Fibroblast of the conjunctiva (primary cell): ENCODE results near the gene APOBEC3F.
"Not testable (repeated sequence)": the region's sequence is repeated elsewhere in the genome, so short reads cannot be mapped to it uniquely, and the experiment has no call there.

Experiments used
- DNase-seq: peaks from one replicate; pipeline ENCODE4 v3.0.0-alpha.2; 2010; ENCODE audit warnings: low read depth

Gene APOBEC3F

GRCh38 chr22:39027717-39028116, 12.9 kb upstream of the APOBEC3F start:
- no peak for DNase-seq

GRCh38 chr22:39028281-39028680, 12.4 kb upstream of the APOBEC3F start:
- no peak for DNase-seq

GRCh38 chr22:39029227-39029626, 11.4 kb upstream of the APOBEC3F start:
- no peak for DNase-seq

- DNase-seq: no peak
Measured at GRCh38 chr22:39030705-39031104, 10.0 kb upstream of the APOBEC3F start.

- not testable (repeated sequence) for DNase-seq
Measured at GRCh38 chr22:39031434-39032295, 9.0 kb upstream of the APOBEC3F start.

- not testable (repeated sequence) for DNase-seq
Measured at GRCh38 chr22:39037071-39037470, 3.6 kb upstream of the APOBEC3F start.

- no peak for DNase-seq
Measured at GRCh38 chr22:39039306-39040126, 1.1 kb upstream of the APOBEC3F start.

GRCh38 chr22:39040155-39040537, 518 bp upstream of the APOBEC3F start:
- not testable (repeated sequence) for DNase-seq

- DNase-seq: no peak
Measured at GRCh38 chr22:39041908-39042307, 1.2 kb downstream of the APOBEC3F start.

- not testable (repeated sequence) for DNase-seq
Measured at GRCh38 chr22:39043063-39043462, 2.4 kb downstream of the APOBEC3F start.

- DNase-seq: not testable (repeated sequence)
Measured at GRCh38 chr22:39045136-39045535, 4.5 kb downstream of the APOBEC3F start.

- DNase-seq: not testable (repeated sequence)
Measured at GRCh38 chr22:39049486-39049885, 8.8 kb downstream of the APOBEC3F start.

- DNase-seq: not testable (repeated sequence)
Measured at GRCh38 chr22:39051844-39052495, 11.3 kb downstream of the APOBEC3F start.

GRCh38 chr22:39055658-39056057, 15.0 kb downstream of the APOBEC3F start:
- DNase-seq: no peak

GRCh38 chr22:39061290-39061689, 20.6 kb downstream of the APOBEC3F start:
- not testable (repeated sequence) for DNase-seq

- not testable (repeated sequence) for DNase-seq
Measured at GRCh38 chr22:39061951-39062350, 21.3 kb downstream of the APOBEC3F start.

GRCh38 chr22:39063904-39064303, 23.2 kb downstream of the APOBEC3F start:
- not testable (repeated sequence) for DNase-seq

- not testable (repeated sequence) for DNase-seq
Measured at GRCh38 chr22:39066442-39067276, 26.0 kb downstream of the APOBEC3F start.

GRCh38 chr22:39068033-39068785, 27.5 kb downstream of the APOBEC3F start:
- DNase-seq: no peak

- no peak for DNase-seq
Measured at GRCh38 chr22:39070186-39070585, 29.5 kb downstream of the APOBEC3F start.

- not testable (repeated sequence) for DNase-seq
Measured at GRCh38 chr22:39072581-39072981, 31.9 kb downstream of the APOBEC3F start.
